COR-L47 (cell line): ENCODE results near the gene GPC4.
"Not testable (repeated sequence)": the region's sequence is repeated elsewhere in the genome, so short reads cannot be mapped to it uniquely, and the experiment has no call there.

Experiments used
- DNase-seq: peaks from one replicate; lab custom pipeline; 2025; lab: John Stamatoyannopoulos, UW

GPC4 gene

DNA sequence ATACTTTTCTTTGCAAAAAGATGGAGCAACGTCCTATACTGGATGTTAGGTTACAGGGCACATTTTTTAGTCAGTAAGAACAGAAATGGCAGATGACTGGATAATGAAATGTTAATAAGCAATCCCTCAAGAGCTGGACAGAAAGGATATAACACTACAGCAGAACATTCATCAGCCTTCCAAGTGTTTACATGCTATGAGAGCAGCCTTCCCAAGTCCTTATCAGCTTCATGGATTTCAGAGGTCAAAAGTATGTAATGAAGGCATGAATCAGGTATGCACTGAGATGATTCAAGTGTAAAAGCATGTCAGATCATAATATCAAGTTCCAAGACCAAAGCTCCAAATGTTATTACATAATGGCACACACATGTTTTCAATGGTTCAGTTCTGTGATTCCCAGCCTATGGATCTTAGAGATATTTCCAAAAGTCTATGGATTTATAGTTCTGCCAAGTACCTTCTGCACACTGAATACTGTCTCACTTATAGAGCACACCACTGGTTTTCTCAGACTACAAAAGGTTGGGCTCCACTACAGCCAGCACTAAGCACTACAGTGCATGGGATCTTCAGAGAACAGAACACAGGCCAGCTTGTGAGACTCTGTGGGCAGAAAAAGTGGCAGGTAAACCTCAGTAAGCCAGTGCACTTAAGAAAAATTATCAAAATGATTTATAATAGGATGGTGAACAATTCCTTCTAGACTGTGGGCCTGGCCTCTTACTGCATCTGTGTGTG lies 49.2 kb downstream of the GPC4 start:
- no peak for DNase-seq

DNA sequence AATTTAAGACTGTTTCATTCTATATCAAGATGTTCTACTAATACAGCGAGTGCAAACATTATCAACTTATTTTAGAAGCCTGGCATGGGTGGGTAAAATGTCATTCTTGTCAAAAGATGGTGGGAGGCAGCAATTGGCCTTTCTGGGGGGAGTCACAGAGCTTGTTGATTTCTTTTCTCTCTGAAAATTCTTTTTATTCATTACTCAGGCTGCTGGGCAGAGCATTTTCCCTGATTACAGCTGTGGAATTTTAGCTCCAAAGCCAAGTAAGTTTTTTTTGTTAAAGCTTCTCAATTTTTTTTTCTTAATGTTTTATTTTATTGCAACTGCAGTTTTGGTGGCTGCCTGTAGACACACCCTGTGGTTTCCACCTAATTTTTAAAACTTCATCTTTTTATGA lies 50.4 kb downstream of the GPC4 start:
- no peak for DNase-seq

DNA sequence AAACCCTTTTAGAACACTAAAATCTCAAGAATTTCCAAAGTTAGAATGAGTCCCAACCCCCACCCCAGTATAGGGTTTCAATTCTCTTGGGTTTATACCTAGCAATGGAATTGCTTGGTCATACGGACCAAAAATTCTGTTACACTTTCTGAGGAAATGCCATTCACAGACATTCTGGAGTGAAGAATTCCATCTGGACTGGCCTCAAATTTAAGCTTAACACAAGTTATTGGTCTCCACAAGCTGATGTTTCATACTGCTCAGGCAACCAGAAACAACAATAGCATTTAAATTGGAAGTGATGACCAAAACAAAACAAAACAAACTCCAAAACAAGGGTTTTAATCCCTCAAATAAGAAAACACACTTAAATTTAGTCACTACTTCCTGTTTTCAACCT lies 51.1 kb downstream of the GPC4 start:
- DNase-seq = no peak

DNA sequence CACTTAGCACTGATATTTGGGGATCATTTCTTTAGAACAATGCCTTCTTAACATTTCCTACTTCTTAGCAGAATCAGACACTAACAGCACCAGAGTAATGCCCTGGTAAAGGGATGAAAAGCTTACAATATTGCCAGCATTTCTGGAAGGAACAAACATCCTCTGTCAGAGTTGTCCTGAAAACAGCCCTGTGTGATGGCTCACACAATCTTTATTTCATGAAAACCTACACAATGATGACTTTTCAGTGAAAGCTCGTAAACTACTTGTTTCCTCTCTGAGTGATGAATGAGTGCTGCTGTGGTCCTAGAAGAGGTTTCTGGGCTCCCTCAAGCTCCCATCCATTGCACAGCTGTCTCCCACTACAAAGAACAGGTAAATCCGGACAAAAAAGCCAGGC lies 52.8 kb downstream of the GPC4 start:
- no peak for DNase-seq

DNA sequence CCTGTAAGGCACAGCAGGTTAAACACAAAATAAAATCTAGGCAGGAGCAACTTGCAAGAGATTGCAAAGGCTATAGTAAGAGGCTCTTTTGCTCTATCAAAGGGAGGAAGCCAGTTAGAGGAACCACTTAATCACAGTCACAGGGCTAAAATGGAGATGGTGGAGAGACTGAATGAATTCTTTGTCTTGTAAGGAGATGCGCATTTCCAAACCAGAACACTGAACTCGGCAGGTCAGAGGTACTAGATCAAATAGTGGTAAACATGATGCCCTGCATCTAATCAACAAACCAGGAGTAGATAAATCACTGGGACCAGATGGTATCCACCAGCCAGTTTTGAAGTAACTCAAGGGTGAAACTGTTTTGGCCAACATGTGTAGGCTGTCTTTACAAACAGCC lies 55.8 kb downstream of the GPC4 start:
- DNase-seq = no peak

DNA sequence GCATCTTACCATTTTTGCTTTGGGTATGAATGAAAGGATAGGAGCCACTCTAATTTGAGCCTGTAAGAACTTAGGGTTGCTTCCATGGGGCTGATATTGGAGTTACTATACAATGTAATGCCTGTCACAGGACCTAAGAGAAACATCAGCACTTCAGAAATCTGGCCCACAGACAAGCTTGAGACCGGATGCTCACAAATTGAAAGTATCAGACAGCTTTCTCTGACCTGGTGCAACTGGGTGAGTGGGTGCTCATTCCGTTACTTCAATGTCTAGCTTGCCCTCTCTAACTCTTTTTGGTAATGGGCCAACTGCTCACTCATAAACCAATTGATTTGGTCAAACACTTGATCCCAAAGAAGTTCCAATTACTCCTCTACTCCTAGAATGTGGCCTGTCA lies 62.1 kb downstream of the GPC4 start:
- DNase-seq = no peak

DNA sequence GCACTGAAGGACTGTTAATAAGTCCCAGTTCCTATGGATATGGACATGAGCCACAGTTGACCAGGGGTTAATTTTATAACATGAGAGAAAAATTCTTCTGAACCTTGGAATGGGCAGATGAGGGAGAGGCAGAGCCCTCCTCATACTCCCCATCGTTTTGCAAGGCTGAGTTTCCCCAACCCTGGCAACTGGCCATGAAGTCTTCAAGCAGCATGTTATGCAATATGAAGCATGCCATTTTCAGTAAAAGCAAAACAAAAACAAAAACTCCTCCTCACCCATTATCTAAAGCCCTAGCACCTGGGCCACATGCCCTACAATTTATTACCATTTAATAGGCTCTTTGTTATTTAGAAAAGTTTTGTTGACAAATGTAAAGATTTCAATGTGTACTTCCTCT lies 64.5 kb downstream of the GPC4 start:
- no peak for DNase-seq

DNA sequence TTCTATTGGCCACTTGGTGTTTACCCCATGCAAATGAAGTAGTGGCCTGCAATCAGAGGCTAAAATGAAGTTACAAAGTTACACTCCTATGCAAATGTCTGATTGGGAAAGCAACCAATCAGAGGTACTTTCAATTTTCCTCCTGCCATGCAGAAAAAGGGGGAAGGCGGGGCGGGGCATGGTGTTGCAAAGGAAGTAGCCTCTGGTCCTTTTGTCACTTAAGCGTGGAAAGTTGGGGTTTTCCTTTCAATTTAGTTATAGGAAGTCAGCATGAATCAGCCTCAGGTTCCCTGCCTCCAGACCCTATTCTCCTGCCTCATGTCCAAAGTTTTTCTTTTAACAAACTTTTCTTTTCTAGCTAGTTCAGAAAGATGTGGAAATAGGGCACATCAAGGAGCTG lies 69.3 kb downstream of the GPC4 start:
- no peak for DNase-seq

DNA sequence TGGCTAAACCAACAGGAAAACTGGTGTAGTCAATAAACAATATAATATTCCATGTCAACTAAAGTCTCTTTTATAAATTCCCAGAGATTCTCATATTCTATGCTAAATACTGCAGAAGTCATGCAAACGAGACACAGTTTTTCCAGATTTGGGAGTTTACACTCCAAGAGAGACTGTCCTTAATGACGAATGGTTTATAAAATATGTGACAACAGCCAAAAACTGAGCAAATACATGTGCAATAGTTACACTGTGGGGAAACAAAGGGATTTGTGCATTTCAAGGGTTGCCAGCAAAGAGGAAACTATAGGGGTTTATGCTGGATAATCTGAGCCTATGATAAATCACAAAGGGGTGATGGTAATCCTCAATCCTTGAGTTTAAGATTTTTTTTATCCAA lies 75.7 kb downstream of the GPC4 start:
- no peak for DNase-seq

DNA sequence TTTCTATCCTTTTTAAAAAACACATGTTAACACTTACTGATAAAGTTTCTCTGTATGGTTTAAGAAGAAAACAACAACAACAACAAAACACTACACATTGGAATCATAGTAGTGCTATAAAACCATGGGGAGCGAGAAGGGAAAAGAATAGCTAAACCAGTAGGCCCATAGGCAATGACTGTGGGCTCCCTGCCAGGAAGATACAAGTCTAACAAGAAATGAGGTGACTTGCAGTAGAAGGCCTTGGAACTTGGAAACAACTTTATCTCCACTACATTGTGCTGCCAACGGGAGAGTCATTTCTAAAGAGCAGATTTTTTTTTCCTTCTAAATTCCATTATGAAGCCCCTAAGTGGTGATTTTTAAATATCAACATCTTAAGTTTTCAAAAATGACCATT lies 78.0 kb downstream of the GPC4 start:
- DNase-seq = no peak

DNA sequence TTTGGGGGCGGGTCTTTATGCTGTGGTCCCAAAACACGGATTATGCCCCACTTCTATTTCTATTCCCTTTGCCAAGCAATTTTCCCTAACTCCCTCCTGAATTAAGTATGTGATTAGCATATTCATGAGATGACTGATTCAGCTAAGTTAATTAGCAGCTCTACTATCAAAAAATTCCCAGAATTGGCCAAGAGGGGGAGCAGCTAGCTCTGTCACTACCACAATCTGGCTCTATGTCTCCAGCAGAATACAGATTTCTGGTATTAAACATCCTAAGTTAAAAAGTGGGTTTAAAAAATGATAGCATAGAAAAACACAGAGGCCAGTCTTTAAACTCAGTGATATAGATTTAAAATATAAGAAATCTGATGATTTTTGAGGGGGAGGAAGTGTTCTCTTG lies 80.3 kb downstream of the GPC4 start:
- no peak for DNase-seq

DNA sequence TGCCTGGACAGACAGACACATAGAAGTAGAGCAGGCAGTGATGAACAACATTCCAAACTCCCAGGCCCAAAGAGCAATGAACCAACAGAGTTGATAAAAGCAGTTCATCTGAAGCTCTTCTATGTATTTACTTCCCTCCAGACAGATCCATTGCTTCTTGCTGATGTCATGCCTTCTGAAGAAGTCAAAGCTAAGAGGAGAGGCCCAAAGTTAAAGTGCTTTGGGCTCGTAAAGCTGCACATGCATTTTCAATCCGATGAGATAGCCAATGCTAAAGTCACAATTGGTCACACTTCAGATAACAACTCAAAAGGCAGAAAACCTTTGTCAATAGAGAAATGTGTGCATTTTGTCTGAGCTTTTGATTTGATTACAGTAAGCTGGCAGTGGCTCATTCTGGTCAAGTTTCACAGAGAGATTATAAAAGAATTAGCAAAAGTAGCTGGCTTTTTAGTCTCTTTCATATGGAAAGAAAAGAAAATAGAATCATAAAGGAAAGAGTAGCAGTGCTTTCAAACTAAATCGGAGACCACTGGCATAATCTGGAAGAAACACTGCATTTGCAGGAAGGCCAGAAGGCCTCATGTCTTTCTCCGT lies 82.0 kb downstream of the GPC4 start:
- DNase-seq = no peak

DNA sequence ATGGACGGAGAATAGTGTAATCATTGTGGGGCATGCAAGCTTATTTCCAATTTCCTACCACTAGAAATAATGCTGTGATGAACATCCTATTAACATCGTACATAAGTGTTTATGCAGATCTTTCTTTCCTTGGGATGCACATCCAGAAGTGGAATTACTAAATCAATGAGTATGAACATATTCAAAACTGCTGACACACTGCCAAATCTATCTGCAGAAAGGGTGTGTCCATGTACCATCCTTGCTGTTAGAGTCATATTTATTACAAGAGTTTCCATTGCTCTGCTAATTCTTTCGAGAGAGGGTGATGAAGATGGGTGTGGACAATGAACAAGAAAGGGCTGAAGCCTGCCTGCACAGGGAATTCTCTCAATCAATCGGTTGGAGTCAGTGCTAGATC lies 82.6 kb downstream of the GPC4 start:
- DNase-seq = no peak

DNA sequence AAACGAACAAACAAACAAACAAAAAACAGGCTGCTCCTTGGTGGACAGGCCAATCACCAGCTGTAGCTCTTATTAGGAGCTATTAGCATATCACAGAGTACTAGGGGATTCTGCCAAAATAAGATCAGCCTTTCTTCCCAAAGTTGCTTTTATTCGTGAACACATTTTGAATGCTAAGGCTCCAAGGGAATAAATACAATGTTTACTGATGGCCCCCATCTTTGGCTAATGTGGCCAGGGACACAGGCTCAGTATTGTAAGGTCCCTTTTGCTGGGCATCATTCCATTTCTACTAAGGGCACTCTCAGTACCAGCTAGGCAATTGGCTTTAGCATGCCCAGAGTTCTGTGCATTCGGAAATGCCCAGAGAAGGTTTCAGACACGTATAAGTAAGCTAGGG lies 84.3 kb downstream of the GPC4 start:
- DNase-seq = no peak

DNA sequence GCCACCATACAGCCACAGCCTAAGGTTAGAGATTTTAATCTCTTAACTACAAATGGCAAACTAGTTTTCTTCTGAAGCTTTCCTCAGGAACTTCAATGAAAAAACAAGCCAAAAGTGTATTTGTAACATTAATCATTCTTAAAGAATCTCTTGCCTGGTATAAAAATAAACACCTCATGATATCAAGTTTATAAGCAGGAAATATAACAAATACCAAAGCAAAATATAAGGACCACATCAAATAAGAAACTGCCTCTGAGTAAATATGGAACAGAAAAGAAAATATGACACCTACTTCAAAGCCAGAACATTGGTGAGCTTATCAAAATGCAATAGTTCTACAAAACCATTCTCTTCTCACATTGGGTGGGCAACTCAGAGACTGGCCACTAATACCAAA lies 89.9 kb downstream of the GPC4 start:
- DNase-seq = no peak

DNA sequence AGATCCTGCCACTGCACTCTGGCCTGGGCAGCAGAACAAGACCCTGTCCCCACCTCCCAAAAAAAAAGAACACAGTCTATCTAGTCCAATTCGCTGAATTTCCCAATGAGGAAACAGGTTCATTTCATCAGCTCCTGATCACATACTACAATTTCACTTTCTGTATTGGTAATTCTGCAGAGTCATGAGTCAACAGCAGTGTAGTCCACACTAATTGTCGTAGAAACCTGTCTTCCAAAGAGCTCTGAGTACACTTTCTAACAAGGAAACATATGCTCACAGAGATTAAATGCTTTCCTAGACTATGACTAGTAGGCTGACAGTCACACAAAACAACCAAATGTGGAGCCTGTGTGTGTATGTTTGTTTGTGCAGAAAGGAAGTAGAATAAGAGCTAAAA lies 91.9 kb downstream of the GPC4 start:
- DNase-seq = no peak

DNA sequence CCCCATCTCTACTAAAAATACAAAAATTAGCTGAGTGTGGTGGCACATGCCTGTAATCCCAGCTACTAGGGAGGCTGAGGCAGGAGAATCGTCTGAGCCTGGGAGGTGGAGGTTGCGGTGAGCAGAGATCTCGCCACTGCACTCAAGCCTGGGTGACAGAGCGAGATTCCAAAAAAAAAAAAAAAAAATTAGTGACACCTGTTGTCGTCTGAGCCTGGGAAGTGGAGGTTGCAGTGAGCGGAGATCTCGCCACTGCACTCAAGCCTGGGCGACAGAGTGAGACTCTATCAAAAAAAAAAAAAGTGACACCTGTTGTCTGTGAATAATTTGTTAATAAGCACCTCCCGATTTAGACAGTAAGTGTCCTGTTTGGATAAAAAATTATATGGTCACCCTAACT lies 93.0 kb downstream of the GPC4 start:
- DNase-seq = not testable (repeated sequence)

DNA sequence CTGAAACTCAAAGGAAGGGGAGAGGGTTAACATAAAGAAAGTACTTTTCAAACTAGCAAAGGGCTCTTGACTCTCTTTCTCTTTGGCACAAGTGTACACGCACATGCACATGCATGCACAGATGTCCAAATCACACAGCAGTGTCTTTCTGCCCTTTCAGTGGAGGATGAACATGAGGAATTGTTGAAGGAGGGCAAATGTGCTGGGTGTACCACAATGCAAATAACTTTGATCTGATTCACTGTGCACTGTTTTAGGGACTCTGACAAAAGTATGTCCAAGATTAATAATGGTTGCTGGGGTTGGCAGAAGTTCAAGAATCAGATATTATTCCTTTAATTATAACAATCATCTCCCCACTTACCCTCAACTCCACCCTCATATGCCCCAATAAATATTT lies 93.8 kb downstream of the GPC4 start:
- DNase-seq = no peak

DNA sequence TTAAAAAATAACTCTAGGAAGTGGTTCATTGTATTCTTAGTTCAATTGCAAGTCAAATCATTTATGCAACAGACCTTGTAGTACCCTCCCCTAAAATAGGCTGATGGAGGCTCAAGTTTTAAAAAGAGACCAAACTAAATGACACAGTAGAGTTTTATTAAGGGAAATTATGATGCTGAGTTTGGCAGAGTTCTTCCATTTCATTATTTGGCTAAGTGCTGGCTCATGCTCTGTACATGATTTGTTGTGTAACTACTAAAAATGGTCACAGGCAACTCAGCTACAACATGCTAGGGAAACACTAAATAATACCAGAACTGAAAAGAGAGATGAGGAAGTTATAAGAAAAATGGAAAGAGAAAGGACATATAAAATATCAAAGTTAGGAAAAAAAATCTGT lies 101.0 kb downstream of the GPC4 start:
- DNase-seq = no peak

DNA sequence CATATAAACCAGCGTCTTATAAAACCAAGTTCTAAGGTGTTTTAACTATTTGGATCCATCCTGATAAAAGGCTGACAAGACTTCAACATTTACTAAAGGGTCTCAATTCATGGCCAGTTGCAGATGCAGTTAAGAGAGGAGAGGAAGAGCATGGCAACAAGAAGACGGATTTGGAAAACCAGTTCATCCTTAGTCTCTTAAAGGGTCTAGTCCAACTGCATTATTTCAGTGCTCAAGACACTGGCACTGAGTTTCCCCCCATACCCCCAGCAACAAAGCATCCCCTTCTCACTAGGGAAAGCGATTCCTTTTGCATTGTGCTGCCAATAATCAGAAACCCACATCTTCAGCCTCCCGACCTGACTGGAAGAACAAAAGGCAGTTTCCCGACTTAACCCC lies 106.8 kb downstream of the GPC4 start:
- no peak for DNase-seq

DNA sequence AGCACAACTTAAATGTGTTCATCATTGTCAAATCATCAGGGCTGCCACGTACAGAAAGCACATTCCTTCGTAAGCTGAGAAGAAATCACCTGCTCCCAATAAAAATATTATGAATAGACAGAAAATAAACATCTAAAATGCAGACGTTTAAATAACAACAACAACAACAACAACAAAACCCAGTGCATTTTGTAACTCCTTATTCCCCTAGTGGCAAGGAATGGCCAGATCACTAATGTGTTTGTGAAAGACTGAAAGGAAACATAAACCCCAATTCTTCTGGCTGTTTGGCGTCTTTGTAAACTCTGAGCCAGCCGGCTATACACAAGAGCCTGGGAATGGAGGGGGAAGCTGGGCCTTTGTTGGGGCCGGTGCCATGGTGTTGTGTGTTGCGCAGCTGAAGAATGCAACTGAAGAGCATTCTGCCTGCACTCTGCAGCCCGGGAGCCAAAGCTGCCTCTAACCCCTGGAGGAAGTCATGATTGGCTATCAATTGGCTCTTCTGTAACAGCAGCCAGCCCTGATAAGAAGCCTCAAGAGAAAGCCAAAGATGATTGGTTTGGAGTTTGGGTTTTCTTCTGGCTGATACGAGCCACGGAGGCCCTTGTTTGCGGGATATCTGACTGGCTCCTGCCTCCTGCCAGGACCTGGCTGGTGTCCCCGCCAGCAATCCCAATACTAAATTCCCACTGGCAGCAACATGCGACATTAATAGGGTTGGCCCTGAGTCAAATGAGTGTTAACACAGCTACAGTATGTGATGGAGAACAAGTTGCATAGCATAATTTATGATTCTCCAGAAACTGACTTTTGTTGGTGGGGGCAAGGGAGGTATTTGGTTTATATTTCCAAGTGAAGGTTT lies 107.4 kb downstream of the GPC4 start:
- no peak for DNase-seq

DNA sequence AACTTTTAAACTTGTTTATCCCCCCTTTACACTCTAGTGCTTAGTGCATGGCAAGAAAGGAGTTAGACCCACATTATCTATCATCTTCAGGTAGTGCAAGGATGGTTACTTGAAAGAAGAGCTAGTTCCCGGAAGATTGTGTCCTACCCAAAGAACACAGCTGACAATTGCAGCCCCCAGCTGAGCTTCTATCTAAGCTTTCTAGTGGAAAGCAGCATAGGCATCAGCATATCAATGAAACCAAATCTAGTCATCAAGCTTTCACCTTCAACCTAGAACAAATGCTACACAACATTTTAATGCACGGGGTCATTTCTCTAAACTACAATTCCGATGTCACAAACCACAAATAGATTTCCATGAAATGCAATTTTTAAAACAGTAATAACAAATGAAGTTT lies 108.2 kb downstream of the GPC4 start:
- DNase-seq = no peak

DNA sequence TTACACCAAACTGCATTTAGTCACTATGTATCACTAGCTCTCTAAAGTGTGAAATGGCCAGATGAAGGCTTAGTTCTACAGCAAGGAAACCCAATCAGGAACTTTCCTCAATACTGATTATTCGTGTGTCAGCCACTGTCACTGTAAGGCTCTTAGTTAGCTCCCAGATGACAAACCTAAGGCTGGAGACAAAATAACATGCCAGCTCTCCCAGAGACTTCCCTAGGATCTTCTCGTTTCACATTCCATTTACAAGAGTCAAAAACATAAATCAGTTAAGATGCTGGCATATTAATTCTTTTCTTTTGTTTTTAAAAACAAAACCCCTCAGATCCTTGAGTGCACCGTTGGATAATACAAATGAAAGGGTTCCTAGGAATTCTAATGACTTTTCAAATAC lies 109.0 kb downstream of the GPC4 start:
- no peak for DNase-seq
